ENCODE results near the gene JAKMIP2.

- TF ChIP-seq, protein P1, sequence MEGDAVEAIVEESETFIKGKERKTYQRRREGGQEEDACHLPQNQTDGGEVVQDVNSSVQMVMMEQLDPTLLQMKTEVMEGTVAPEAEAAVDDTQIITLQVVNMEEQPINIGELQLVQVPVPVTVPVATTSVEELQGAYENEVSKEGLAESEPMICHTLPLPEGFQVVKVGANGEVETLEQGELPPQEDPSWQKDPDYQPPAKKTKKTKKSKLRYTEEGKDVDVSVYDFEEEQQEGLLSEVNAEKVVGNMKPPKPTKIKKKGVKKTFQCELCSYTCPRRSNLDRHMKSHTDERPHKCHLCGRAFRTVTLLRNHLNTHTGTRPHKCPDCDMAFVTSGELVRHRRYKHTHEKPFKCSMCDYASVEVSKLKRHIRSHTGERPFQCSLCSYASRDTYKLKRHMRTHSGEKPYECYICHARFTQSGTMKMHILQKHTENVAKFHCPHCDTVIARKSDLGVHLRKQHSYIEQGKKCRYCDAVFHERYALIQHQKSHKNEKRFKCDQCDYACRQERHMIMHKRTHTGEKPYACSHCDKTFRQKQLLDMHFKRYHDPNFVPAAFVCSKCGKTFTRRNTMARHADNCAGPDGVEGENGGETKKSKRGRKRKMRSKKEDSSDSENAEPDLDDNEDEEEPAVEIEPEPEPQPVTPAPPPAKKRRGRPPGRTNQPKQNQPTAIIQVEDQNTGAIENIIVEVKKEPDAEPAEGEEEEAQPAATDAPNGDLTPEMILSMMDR (conservative IDR thresholded peaks at IDR 0.05; ENCODE audit: low read length): no peak
- TF ChIP-seq EZH2phosphoT487 (IDR thresholded peaks at IDR 0.05; ENCODE audit: borderline replicate concordance): no peak
Measured at GRCh38 chr5:147551677-147552076, 230.9 kb downstream of the JAKMIP2 start.
